ENCODE data around the gene RPRD1B. TPM values are rescaled to one million over a fixed set of nuclear protein-coding genes. Genes with fewer than 3 reads are reported as not detected.

Gene RPRD1B
- total and polyA plus RNA-seq, 2 of the 13 experiments (the other 11 are each of a cell fraction or from before 2014, with no cell fraction given) = 31.1 to 41.5 TPM

DNA sequence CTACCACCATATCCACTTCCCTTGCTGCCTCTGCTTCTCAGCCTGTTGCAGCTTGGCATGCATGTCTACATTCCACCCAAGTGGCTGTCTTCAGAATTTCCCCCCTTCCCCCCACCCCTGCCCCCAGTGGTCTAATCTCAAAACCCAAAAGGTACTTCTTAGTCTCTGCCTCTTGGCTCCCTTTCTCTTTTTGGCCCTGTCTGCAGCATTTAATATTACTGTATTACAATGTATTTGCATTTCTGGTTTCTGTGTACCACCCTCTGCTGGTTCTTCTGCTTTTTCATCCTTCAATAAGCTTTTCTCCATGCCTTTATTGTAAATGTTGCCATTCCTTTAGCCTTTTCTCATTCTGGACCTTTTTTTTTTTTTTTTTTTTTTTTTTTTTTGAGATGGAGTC is 43.0 kb downstream of the RPRD1B start:
- no peaks in the 10 kb centered on the region for H3K27me3 ChIP-seq (ENCODE audit: control insufficient read depth in 1 of 2, insufficient read depth in 2 of 2, low read length in 2 of 2)
- H3K4me1 ChIP-seq (ENCODE audit: insufficient read depth, low read length) = peaks cover 42% of the 10 kb centered on the region
- intact Hi-C loops (cut with micrococcal nuclease; ENCODE audit: unreplicated experiment) = loop anchor here (5.0 kb wide), 1 partner anchor 331 kb away; no protein-coding TSS in a partner anchor
- no peak overlapping the region for H3K27ac ChIP-seq (ENCODE audit: extremely low read length, insufficient read depth, low read length)
- POLR2A ChIA-PET = interaction anchor here (3.3 kb wide), 1 partner anchor 67 kb away, joined by 20 read pairs; no protein-coding TSS in a partner anchor
- no peak overlapping the region for H3K4me2 ChIP-seq (ENCODE audit: low read depth, low read length)
- DNase-seq (ENCODE audit: low spot score) (no peak), ATAC-seq (no peak), FAIRE-seq (no peak)
- no peaks in the 10 kb centered on the region for H3K9me3 ChIP-seq (ENCODE audit: low read length)
- H3K9ac ChIP-seq (ENCODE audit: insufficient read depth, low read depth, low read length) = no peak overlapping the region
- H3K79me2 ChIP-seq (ENCODE audit: insufficient read depth, low read length) = peaks cover 47% of the 10 kb centered on the region
- no peak overlapping the region for H3K4me3 ChIP-seq (replicated peaks in 1 of 3; ENCODE audit: insufficient read depth in 1 of 3, low read depth in 2 of 3, low read length in 3 of 3)
- in situ Hi-C loops (cut with HindIII; ENCODE audit: extremely low pct_ligation_motif_present, low pct_unique_long_range_greater_than_20kb) = no loop called here
- H4K20me1 ChIP-seq (ENCODE audit: insufficient read depth, low read length) = peaks cover 6% of the 10 kb centered on the region; the same call in 1 of the 2 replicates
- BruUV-seq (replicated peaks) = no TSS peak
- H2AFZ ChIP-seq (ENCODE audit: low read length) = no peak overlapping the region
- CTCF ChIA-PET (ENCODE audit: low intra/inter-chr PET ratio, low total read pairs) = interaction anchor here (6.8 kb wide), 1 partner anchor 146 kb away, joined by 76 read pairs; no protein-coding TSS in a partner anchor
- no peak for TF ChIP-seq RBFOX2 (IDR thresholded peaks at IDR 0.05; ENCODE audit: low read depth, low read length)
- TF ChIP-seq ZNF792 (CRISPR knock-in tag; IDR thresholded peaks at IDR 0.05) = no peak
- no peak for TF ChIP-seq ZNF354B (CRISPR knock-in tag; IDR thresholded peaks at IDR 0.05)
- TF ChIP-seq NONO (IDR thresholded peaks at IDR 0.05) = no peak
- TF ChIP-seq NONO (CRISPR knock-in tag; conservative IDR thresholded peaks at IDR 0.05) = no peak
- TF ChIP-seq REPIN1 (CRISPR knock-in tag; IDR thresholded peaks at IDR 0.05; ENCODE audit: borderline replicate concordance, low read depth) = no peak
- TF ChIP-seq ZNF883 (CRISPR knock-in tag; IDR thresholded peaks at IDR 0.05; ENCODE audit: not compliant biosample characterization) = no peak
- TF ChIP-seq ZNF12 (CRISPR knock-in tag; IDR thresholded peaks at IDR 0.05) = no peak
- TF ChIP-seq MEF2D (CRISPR knock-in tag; IDR thresholded peaks at IDR 0.05) = no peak
- no peak for TF ChIP-seq ZNF501 (CRISPR knock-in tag; IDR thresholded peaks at IDR 0.05)
- no peak for TF ChIP-seq ATRX (CRISPR knock-in tag; IDR thresholded peaks at IDR 0.05; ENCODE audit: borderline replicate concordance)
- no peak for TF ChIP-seq ZNF678 (CRISPR knock-in tag; IDR thresholded peaks at IDR 0.05)
- TF ChIP-seq EED (CRISPR knock-in tag; IDR thresholded peaks at IDR 0.05) = no peak
- no peak for TF ChIP-seq PCBP2 (optimal IDR thresholded peaks at IDR 0.05; ENCODE audit: low read depth, low read length, poor library complexity, severe bottlenecking)
- no peak for TF ChIP-seq SMC3 (IDR thresholded peaks at IDR 0.05; ENCODE audit: low read length)
- TF ChIP-seq GPN1 (CRISPR knock-in tag; IDR thresholded peaks at IDR 0.05; ENCODE audit: borderline replicate concordance) = no peak
- TF ChIP-seq ETV6 (CRISPR knock-in tag; conservative IDR thresholded peaks at IDR 0.05) = no peak
- H3K36me3 ChIP-seq (replicated peaks in 1 of 2; ENCODE audit: control insufficient read depth in 1 of 2, insufficient read depth in 2 of 2, low read length in 2 of 2) = peaks cover 15 to 46% of the 10 kb centered on the region in 2 experiments
